Nucleus accumbens (tissue), 56 donors: ENCODE measurements around the gene TBC1D2B.

ENCODE experiments used
- DNase-seq, 56 donors: peaks; one replicate each; lab custom pipeline; 2025; lab: John Stamatoyannopoulos, UW

TBC1D2B gene

DNA sequence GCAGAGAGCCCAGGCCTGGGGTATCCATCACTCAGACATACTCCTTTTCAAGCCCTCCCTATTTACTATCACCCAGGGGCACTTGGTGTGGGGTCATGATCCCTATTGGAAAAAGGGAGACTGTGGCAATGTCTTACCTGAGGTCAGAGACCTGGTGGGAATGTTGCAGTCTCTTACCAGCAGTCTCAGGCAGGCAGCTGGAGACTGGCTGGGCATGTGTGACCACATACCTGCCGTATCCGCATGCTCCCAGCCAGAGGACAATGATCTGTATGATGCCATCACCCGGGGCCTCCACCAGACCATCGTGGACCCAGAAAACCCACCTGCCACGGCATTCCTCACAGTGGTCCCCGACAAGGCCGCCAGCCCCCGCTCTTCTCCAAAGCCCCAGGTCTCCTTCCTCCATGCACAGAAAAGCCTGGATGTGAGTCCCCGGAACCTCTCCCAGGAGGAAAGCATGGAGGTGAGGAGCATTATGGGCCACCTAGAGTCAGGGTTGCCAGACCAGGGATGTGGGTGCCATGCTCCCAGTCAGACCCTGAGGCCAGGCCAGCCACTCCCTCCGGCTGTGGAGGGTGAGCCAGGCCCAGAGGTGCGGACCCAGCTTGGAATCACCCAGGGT lies 20.7 kb upstream of the TBC1D2B start:
- DNase-seq, result no peak

DNA sequence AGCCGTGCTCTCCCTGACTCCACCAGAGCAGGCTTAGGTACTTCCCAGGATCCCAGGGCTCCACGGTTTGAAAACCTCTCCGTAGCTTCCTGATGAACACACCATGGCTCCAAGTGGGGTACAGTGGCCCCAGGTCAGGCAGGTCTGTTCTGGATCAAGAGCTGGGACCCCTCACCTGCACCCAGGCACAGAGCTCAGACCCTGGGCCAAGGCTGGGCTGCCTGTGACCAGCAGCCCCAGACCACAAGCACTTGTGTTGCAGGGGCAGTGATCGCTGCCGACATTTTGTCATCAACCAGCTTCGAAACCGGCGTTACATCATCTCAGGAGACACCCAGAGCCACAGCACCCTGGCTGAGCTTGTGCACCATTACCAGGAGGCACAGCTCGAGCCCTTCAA lies 20.2 kb upstream of the TBC1D2B start:
- no peak for DNase-seq

DNA sequence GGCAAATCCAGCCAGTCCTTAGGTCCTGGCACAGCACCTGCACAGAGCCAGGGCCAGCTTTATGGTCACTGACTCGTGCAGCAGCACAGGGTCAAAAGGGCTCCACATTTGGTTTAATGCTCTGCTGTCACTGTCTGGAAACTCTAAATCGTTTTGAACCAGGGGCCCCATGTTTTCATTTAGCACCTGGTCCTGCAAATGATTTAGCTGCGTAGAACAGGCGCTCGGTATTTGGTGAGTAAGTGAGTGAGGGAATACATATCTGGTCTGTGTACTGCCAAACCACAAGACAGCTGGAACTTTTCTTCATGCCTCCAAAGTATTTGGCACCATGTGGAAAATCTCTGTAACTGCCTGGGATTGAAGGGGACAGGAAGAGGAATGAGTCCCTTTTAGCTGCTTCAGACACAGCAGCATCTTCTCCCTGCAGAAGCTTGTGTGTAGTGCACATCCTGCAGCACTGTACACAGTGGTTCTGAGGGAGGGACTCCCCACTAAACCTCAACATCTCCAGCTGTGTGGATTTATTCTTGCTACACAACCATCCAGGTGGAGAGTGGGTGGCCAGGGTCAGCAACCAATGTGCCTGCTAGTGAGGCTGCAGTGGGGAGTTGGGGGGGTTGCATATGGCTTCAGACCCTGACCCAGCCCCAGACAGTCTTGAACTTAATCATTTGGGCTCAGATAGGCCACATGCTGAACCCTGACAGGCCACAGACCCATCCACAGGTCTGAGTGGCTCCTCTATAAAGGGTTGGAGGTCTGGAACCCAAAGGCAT lies 15.9 kb upstream of the TBC1D2B start:
- no peak for DNase-seq

DNA sequence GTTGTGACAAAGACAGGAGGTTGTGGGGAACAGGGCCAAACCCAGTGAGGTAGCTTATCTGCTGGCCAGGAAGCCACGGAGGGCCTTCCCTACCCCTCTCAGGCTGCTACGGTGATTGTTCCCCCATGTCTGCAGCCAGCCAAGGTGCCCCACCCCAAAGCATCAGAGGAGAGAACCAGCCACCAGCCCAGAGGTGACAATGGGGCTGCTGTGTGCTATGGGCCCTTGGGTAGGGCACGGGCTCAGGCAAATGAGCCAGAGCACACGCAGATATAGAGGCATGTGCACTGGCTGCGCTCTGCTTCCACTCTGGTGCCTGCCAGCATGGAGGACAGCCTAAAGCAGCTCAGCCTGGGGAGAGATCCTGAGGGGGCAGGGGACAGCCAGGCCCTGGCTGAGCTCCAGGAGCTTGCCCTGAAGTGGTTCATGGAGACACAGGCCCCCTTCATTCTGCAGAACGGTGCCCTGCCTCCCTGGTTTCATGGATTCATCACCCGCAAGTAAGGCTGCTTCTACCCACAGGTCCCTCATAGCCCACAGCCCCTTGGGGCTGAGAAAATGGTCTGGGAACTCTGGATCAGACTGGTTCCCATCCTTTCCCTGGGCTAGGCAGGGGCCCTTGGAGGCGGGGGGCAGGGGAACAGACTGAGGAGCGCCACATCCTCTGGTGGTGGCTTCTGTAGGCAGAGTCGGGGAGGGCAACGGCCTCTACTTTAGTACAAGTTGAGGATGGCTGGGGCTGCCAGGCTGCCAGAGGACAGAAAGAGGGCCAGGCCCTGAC lies 14.9 kb upstream of the TBC1D2B start, which contains the start of gene SH2D7:
SH2D7 (plus strand) TSS at position 301 of the 781 bp plus-strand sequence; CDS start at position 325, 24 bp downstream.
- DNase-seq, result no peak

DNA sequence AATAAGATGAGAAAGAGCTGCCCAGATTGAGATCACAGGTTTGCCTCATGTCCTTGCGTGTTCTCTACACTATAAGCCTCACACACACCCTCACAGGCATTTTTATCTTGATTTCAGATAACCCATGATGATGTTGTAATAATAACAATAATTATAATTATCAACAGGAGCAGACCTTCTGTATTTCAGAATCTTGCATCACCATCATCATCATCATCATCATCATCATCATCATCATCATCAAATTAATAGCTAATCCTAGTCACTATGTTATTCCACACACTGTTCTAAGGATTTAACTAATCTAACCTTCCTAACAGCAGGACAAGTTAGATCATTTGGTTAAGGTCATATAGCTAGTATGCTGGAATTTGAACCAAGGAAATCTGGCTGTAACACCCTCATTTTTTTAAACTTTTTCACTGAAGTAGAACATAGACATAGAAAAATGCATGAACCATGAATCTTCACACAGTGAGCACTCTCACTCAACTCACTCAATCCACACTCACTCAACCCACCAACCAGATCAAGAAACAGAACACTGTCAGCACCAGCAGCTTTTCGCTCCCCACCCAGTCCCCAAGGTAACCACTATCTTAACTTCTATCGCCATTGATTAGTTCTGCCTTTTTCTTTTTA lies 13.0 kb upstream of the TBC1D2B start:
- DNase-seq, result no peak

DNA sequence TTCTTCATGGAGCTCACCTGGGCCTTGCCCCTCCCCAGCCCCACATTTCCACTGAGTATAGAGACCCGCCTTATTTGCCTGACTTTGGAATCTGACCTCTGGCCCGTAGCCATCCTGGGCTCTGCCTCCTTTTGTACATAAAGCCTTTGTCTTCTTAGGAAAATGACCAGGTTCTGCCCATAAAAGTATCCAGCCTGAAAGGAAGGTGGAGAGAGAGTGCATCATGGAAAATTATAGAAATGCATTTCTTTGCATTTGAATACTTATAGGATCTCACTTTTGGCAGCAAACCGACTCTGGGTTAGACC lies 11.2 kb upstream of the TBC1D2B start:
- DNase-seq, result no peak

DNA sequence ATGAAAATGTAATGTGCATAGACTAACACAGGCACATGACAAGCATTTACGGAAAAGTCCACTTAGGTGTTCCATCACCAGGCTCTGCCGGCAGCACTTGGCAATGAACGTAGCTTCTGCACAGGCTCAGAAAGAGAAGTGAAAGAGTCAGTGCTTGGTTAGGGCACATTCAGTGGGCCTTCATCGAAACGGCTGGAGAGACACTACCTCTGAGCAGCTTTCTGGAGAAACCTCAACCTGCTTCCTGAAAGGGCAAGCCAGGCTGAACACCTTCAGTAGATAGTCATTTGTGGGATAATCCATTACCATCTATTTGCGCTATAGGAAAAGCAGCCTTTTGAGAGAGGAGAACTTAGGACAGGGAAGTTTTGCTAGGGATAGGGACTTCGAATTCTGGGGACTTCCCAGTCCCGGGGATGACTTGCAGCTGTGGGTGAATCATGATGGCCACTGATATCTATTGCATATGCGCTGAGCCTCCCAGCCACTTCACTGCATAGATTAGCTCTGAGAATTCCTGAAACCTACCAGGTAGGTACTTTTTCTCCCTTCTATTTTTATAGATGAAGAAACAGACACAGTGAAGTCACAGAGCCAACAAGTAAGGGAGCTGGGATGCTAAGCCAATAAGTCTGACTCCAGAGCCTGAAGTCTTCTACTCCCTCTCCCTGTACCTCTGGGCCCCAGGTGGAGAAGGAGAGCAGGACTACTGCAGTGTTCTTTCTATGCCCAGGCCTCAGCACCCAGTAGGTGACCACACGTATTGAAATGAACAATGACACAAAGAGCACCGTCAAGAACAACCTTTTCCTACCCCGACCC lies 10.7 kb upstream of the TBC1D2B start:
- DNase-seq, result no peak

DNA sequence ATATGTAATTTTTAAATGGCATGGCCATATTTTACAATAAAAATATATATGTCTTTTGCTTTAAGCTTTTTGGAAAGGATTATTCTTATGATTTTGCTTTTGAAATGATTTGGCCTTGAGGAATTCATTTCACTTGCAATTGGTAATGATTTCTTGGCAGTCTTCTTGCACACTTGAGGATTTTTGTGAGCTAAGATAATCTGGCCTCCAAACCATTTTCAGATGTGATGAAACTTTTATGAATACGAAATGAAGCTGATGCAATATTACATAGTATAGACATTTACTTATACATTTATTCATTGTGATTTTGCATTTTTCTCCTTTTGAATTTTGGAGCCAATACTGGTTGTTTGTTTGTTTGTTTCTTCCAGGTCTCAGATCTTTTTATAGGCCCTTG lies 8.4 kb upstream of the TBC1D2B start:
- no peak for DNase-seq

DNA sequence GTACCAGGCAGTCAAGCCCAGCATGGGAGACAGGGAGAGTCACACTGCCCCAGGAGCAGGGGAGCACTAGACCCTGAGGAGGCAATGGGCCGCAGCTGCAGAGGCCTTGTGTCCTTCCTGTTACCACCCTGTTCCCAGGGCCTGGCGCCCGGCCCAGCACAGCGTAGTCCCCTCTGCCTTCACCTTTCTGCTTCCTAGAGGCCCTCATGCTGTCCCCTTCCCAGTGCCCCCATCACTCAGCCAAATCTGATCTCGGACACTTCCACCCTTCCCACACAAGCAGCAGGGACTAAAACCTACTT lies 6.9 kb upstream of the TBC1D2B start:
- no peak for DNase-seq

DNA sequence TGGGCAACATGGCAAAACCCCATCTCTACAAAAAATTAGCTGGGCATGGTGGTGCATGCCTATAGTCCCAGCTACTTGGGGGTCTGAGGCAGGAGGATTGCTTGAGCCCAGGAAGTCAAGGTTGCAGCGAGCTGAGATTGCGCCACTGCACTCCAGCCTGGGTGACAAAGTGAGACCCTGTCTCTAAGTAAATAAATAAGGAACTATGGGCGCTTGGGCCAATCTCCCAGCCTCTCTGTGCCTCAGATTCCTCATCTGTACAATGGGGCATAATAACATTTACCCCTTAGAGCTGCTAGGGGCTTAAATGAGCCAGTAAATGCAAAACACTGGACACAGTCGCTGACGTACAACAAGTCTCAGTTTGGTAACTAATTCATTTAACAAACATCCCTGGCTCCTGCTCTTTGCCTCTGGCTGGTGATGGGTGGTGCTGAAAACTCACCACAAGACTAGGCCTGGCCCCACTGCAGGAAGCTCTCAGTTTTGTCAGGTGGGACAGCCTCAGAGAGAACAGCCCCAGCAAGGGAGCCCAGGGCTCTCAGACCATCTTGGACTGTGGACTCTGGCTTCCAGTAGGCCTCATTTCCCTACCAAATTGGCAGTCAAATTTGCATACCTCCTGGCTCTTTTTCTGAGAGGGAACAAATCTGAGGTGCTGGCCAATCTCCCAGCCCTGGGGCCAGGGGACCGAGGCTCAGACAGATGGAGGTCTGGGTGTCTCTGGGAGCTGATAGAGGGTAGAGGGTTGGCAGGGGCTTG lies 6.4 kb upstream of the TBC1D2B start:
- no peak for DNase-seq

DNA sequence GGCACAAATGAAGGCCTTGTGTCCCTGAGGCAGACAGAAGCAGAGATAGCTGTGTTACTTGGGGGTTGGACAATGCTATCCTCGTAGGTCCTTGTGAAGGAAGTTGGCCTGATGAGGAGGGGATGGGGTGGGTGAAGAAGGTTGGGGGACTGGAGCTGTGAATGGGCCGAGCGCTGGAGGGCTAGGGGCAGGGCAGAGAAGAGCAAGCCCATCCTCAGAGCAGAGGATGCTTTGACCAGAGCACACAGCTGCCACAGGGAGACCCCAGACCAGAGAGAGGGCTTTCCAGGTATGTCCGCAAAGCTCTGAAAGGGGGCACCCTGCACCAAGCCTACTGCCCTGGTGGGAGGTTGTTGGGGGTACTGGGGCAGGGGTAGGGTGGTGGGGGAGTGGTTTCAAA lies 5.7 kb upstream of the TBC1D2B start:
- DNase-seq, result no peak

DNA sequence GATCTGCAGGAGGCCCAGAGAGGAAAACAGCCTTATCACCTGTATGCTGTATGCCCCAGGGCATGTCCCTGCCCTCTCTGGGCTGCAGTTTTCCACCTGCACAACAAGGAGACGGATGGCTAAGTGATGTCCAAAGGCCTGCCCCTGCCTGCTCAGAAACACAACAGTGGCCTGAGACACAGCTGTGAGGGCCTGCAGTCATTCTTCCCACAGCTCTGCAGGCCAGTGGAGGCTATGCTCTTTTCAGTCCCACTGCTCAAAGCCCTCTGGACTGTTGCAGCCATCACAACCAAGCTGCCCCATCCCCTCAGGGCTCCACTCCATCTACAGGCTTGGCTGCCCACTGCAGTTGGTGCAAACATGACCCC lies 5.2 kb upstream of the TBC1D2B start:
- DNase-seq, result no peak

DNA sequence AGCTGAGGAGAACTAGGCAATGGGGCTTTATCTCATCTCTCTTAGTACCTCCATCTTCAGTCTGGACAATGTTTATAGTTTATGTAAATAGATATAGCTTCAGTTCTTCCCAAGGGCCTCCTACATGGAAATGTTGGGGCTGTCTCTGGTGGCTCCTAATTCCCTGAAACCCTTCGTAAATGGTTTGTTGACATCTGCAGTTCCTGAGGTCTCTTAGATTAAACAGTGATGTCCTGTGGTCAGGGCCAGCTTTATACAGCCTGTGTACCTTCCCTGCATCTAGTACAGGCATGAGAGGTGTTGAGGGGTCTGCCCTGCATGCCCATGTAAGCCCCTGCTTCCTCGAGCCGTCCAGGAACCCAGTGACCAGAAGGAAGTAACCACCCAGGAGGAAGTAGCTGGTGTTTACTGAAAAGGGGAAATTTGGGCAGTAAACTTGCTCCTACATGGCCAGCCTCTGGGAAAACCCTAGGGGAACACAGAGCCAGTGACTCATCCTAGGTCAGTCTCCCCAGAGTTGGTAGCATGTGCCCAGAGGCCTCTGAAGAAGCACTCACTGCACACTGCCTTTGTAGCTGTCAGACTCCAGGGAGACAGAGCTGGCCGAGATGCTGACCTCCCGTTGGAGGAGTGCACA lies 4.7 kb upstream of the TBC1D2B start:
- DNase-seq, result no peak

DNA sequence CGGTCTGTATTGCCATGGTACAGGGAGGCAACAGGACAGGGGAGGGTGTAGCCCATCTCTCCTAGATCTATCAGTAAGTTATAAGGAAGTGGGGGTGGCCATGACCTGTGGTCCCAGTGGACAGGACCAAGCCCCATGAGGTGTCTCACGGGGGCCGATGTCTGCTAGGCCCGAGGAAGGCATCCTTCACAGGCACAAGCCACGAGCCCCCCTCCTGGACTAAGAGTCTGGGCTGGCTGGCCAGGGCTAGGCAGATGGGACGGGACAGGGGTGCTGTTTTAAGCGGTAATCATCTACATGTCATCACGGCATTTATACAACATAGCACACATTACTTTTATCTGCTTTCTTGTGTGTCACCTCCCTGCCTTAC lies 2.6 kb upstream of the TBC1D2B start:
- no peak for DNase-seq

DNA sequence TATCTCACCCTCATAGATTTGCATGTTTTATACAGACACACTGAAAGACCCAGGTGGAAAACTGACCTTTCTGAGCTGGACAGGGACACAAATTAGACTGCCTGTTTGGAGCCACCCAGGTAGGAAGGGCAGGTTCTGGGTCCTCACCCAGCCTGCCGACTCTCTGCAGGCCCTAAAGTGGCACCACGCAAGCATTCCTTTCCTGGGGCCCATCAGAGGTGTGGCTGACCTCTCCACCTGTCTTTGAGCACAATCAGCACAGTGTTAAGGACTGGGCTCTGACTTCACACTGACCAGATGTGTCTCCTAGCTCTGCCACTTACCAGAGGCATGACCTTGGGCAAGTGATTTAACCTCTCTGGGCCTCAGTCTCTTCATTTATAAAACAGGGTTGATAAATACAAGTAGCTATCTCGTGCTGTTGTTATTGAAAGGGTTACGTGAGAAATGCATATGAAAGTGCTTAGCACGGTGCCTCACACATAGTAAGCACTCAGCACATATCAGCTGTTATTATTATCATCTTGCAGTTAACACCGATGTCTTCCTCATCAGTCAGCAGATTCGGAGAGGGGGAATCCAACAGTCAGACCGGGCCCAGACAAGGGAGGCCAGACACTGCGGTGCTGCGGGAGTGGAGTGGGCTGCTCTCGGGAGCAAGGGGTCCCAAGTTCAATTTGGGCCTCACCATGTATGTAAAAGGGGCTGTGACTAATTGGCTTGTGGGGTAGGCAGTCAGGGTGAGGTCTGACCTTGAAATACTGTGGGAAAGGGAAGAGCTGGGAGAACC lies 2.0 kb upstream of the TBC1D2B start:
- DNase-seq, result no peak

DNA sequence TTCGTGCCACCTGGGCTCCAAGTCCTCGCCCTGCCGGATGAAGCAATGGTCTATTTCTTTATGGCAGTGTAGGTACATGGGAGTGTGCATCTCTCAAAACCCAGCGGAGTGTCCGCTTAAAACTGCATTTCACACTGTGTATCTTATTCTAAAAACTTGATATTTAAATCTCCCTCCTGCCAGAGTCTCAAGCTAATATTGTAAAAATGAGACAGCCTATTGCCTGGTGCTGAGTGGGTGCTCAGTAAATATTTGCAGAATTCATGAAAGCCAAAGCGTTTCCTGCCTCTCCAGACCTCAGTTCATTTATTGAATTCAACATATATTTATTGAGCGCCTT lies 330 bp upstream of the TBC1D2B start:
- peak in 1 of 56 donors; percentile 69 for DNase-seq

DNA sequence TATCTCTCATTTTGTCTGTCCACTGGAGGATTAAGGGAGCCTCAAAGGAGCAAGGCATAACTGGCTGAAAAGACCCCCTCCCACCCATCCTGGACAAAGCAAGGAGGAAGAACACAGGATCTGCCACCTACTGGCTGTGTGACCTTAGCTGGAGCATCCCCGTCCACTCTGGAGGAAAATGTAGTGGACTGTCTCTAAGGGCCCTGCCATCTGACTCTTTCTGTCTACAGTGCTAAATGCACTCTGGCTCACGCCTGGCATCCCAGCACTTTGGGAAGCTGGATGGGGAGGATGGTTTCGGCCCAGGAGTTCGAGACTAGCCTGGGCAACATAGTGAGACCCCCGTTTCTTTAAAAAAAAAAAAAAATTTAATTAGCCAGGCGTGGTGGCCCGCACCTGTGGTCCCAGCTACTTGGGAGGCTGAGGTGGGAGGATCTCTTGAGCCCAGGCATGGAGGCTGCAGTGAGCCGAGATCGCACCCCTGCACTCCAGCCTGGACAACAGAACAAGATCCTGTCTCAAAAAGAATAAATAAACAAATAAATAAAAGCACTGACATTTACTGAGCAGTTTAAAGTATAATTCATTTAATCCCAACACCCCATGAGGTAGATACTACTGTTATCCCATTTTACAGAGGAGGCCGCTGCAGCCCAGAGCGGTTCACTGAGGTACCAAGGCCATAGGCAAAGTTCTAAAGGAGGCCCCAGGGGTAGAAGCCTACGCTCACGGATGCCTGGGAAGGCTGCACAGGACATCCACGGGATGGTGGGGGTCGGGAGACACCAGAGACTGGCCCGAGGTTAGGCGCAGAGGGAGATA lies 1.1 kb downstream of the TBC1D2B start:
- no peak for DNase-seq
